Measurements from ENCODE around the gene PLPP1. TPM values are rescaled to one million over a fixed set of nuclear protein-coding genes. Genes with fewer than 3 reads are reported as not detected.
A peak's percentile ranks its signal among the peaks of the same experiment; 100 is the strongest.

Gene PLPP1
- total RNA-seq, 1 donor from 2014 or later, result 7.9 TPM

- no peaks in the 10 kb centered on the region for H3K9me3 Mint-ChIP-seq (ENCODE audit: low read depth)
- H3K27me3 Mint-ChIP-seq, result peaks cover 13% of the 10 kb centered on the region
- no peak for DNase-seq (ENCODE audit: low spot score, unreplicated experiment)
- no peaks in the 10 kb centered on the region for H3K36me3 Mint-ChIP-seq (ENCODE audit: insufficient read depth)
- TF ChIP-seq CTCF (IDR thresholded peaks at IDR 0.05; ENCODE audit: unreplicated experiment), result no peak
- peaks cover 3% of the 10 kb centered on the region for H3K4me1 Mint-ChIP-seq (ENCODE audit: low read depth)
- H3K27ac Mint-ChIP-seq, result no peak overlapping the region
- no peak overlapping the region for H3K4me3 Mint-ChIP-seq (ENCODE audit: low read depth)
Observed at GRCh38 chr5:55577353-55578060, 42.7 kb upstream of the PLPP1 start.

- H3K4me3 Mint-ChIP-seq (ENCODE audit: low read depth), result no peak overlapping the region
- peaks cover 17% of the 10 kb centered on the region for H3K27me3 Mint-ChIP-seq
- DNase-seq (ENCODE audit: low spot score, unreplicated experiment), result no peak
- peaks cover 5% of the 10 kb centered on the region for H3K4me1 Mint-ChIP-seq (ENCODE audit: low read depth)
- no peaks in the 10 kb centered on the region for H3K9me3 Mint-ChIP-seq (ENCODE audit: low read depth)
- H3K36me3 Mint-ChIP-seq (ENCODE audit: insufficient read depth), result no peaks in the 10 kb centered on the region
- H3K27ac Mint-ChIP-seq, result no peak overlapping the region
- no peak for TF ChIP-seq CTCF (IDR thresholded peaks at IDR 0.05; ENCODE audit: unreplicated experiment)
Observed at GRCh38 chr5:55576661-55577060, 41.9 kb upstream of the PLPP1 start.

GRCh38 chr5:55575815-55576583, 41.2 kb upstream of the PLPP1 start:
- no peak for DNase-seq (ENCODE audit: low spot score, unreplicated experiment)
- Mint-ChIP-seq H3K4me1 (ENCODE audit: low read depth) (peaks cover 5% of the 10 kb centered on the region), H3K27ac (no peak overlapping the region), H3K9me3 (ENCODE audit: low read depth) (no peaks in the 10 kb centered on the region), H3K27me3 (peaks cover 18% of the 10 kb centered on the region), H3K4me3 (ENCODE audit: low read depth) (no peak overlapping the region), H3K36me3 (ENCODE audit: insufficient read depth) (no peaks in the 10 kb centered on the region)
- no peak for TF ChIP-seq CTCF (IDR thresholded peaks at IDR 0.05; ENCODE audit: unreplicated experiment)

GRCh38 chr5:55572600-55572999, 37.8 kb upstream of the PLPP1 start:
- H3K36me3 Mint-ChIP-seq (ENCODE audit: insufficient read depth), result no peaks in the 10 kb centered on the region
- H3K27me3 Mint-ChIP-seq, result peaks cover 40% of the 10 kb centered on the region
- no peak for DNase-seq (ENCODE audit: low spot score, unreplicated experiment)
- no peaks in the 10 kb centered on the region for H3K9me3 Mint-ChIP-seq (ENCODE audit: low read depth)
- H3K27ac Mint-ChIP-seq, result no peak overlapping the region
- no peak overlapping the region for H3K4me3 Mint-ChIP-seq (ENCODE audit: low read depth)
- TF ChIP-seq CTCF (IDR thresholded peaks at IDR 0.05; ENCODE audit: unreplicated experiment), result no peak
- H3K4me1 Mint-ChIP-seq (ENCODE audit: low read depth), result peaks cover 7% of the 10 kb centered on the region

- peaks cover 6% of the 10 kb centered on the region for H3K4me1 Mint-ChIP-seq (ENCODE audit: low read depth)
- H3K4me3 Mint-ChIP-seq (ENCODE audit: low read depth), result no peak overlapping the region
- H3K27me3 Mint-ChIP-seq, result peaks cover 38% of the 10 kb centered on the region
- TF ChIP-seq CTCF (IDR thresholded peaks at IDR 0.05; ENCODE audit: unreplicated experiment), result no peak
- no peaks in the 10 kb centered on the region for H3K36me3 Mint-ChIP-seq (ENCODE audit: insufficient read depth)
- H3K27ac Mint-ChIP-seq, result peak overlapping the region; percentile 86
- no peaks in the 10 kb centered on the region for H3K9me3 Mint-ChIP-seq (ENCODE audit: low read depth)
- DNase-seq (ENCODE audit: low spot score, unreplicated experiment), result no peak
Observed at GRCh38 chr5:55572020-55572419, 37.3 kb upstream of the PLPP1 start.
